Activated gamma-delta T cell treated with Interleukin-2 at 50 U/mL for 16 hours (primary cell): Measurements from ENCODE around the gene HIVEP3.

Experiments
- DNase-seq: peaks from one replicate; pipeline ENCODE4 v3.0.0-alpha.2; 2020

The HIVEP3 gene

DNA sequence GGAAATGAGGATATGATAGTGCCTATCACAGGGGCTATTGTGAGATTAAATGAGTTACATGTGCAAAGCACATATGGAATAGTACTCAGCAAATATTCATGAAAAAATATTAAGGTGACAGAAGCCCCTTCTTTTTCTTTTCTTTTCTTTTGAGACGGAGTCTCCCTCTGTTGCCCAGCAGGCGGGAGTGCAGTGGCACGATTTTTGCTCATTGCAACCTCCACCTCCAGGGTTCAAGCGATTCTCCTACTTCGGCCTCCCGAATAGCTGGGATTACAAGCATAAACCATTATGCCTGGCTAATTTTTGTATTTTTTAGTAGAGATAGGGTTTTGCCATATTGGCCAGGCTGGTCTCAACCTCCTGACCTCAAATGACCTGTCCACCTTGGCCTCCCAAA lies 139.4 kb downstream of the HIVEP3 start:
- no peak for DNase-seq

DNA sequence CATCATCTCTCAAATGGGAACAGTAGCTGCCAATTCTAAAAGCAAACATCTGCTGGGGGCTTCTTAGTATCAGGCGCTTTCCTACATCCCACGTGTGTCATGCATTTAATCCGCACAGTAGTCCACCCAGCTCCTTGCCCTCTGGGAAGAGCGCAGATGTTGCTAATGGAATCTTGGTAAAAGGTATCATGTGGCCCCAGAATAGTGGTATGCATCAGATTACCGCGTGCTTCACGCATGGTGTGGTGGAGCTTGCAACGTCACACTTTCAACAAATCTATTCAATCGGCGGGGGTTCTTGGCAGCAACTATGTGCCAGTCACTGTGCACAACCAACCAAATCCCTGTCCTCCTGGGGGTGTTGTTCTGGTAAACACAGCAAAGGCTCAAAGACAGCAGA lies 141.0 kb downstream of the HIVEP3 start:
- DNase-seq, result no peak

DNA sequence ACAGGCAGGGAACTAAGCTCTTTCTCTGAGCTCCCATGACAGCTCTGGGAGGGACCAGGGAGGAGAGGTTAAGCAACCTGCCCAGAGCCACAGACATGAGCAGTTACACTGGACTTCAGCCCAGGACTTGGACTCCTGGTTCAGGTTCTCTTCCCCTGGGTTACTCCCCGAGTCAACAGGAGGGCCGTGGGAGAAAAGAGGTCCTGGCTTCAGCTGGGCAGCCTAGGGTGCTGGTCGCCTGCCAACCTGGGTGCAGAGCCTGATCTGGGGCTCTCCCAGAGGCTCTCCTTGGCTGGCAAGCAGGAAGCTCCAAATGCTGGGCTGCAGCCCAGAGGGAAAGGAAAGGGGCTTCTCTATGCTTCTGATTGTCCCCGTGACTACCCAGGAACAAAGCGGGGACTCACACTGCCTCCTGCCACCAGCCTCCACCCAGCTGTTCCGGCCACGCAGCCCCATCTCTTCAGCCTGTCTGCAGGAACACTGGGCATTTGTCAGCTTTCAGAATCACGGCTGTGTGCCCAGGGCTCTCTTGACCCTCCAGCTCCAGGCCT lies 141.8 kb downstream of the HIVEP3 start:
- no peak for DNase-seq

DNA sequence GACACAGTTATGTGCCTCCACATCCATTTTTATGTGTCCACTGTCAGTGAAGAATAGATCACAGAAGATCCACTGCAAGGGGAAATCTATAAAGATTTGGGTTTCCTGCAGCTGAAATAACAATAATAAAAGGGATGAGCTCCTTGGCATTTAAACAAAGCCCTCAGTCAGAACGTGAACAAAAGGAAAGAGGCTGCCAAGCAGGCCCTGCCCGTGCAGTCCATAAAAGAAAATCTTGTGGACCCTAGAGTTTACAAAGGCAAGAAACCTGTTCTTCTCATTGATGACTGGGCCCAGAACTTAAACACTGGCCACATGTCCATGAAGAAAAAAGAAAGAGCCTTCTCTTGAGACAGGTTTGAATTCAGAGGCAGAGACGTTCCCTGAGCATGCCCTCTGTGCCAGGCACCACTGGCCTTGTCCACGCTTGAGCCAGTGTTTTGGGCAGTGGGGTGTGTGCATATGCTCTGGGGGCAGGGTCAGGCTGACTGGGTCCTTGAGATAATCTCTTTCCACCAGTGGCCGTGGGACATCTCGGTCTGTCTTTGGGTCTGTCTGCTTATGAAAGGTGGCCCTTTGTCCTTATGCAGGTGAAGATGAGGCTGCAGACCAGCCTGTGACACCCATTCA lies 142.7 kb downstream of the HIVEP3 start:
- no peak for DNase-seq

DNA sequence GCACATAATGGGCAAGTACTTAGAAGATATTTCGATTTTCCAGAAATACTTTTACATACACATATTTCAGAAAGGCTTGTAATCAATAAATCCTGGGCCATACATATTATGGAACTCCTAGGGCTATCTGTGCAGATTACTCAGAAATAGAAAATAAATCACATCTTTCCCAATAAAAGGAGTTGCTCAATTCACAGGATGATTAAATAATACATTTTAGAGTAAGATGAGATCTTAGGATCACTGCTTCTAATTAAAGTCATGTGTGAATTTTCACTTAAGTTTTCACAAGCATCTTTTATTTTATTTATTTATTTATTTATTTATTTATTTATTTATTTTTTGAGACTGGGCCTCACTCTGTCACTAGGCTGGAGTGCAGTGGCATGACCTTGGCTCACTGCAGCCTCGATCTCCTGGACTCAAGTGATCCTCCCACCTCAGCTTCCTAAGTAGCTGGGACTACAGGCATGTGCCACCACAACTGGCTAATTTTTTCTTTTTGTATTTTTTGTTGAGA lies 144.2 kb downstream of the HIVEP3 start:
- no peak for DNase-seq

DNA sequence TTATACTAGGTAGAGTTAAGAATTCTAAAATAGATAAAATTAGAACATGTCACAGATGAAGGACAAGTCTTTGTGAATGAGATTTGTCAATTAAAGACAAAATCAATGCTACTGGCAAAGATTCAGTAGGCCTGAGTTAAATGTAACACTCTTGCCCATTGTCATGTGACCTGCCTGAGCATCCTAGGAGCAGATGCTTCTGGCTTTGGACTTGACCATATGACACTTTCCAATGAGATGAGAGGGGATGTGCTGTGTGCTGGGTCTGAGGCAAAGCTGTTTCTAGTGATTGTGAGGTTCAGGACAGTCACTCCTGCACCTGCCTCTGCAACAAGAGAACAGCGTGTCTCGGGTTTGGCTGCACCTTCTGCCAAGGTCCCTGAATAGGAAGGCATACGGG lies 144.9 kb downstream of the HIVEP3 start:
- no peak for DNase-seq

DNA sequence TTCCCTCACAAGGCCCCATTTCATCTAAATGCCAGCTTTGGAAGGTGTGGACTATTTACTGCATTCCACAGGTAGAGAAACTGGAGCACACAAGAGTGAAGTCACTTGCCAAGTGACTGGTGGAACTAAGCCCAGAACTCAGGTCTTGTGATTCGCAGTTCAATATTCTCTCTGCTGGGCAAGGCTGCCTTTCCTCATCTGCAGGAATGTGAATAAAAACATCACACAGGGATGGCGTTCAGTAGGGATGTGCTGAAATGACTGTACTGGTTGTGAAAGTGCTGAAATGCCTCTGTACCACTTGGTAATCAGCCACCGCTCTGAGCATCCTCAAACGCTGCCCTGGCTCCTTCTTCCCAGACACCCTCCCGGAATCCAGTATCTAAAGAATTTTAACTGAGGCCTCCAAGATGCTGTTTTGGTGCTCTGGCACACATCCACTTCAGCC lies 145.6 kb downstream of the HIVEP3 start:
- DNase-seq, result no peak

DNA sequence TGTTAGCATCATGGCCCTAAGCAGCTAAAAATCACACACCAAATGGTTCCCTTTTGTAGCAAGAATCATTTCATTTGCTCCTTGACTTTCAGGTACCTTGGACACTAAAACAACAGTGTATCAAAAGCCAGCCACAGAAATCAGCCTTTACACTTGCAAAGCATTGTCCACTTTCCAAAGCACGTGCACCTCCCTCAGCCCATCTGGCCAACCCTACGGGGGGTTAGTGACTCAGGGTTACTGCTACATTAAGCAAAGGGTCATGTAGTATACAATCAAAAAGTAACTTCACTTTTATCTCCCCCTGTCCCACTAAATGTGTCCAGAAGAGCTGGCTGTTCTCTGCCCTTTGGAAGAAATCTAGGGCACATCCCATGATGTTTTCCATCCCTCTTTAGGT lies 149.7 kb downstream of the HIVEP3 start:
- no peak for DNase-seq

DNA sequence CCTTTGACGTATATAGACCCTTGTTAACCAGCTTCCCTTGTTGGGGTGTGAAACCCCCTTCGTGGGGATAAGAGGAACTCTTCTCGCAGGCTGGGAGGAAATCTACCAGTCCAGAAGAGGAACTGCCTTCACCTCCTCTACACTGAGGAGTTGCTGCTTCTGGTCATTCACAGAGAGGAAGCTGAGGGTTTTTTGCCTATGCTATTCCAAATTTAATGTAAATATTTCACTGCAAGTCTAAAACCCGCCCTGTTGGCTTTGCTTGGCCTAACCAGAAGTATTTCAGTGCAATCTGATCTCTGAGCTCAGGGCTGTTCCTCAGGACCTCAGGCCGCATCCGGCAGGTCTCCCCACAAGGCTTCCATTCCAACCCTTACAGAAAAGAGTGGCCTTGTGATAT lies 150.1 kb downstream of the HIVEP3 start:
- no peak for DNase-seq

DNA sequence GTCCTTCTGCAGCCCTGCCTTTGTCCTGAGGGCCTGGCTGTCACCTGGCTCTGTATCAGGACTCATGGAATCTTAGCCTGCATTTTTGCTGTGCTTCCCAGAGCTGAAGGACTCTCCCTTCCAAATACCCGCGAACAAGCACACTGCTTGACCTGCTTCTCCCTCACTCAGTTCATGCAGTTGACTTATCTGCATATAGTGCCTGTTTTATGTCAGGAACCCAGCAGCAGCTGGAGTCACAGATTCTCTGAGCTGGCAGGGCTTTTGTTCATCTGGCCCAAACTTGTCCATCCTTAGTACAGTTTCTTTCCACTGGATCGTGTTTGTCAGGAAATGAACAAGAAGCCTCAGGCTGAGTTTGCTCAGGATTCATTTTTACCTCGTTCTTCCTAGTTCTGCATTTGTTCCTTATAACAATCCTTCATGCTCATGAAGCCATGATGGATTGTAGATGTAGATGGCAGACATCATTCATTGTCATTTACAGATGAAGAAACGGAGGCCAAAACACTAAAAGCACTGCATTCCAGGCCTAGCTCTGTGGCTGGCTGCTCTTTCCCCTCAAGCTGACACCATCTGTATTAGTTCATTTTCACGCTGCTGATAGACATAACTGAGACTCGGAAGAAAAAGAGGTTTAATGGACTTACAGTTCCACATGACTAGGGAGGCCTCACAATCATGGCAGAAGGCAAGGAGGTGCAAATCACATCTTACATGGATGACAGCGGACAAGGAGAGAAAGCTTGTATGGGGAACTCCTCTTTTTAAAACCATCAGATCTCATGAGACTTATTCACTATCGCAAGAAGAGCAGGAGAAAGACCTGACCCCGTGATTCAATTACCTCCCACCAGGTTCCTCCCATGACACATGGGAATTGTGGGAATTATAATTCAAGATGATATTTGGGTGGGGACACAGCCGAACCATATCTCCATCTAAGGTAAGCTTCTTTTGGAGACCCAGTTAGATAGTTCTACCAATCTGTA lies 150.9 kb downstream of the HIVEP3 start:
- DNase-seq, result no peak

DNA sequence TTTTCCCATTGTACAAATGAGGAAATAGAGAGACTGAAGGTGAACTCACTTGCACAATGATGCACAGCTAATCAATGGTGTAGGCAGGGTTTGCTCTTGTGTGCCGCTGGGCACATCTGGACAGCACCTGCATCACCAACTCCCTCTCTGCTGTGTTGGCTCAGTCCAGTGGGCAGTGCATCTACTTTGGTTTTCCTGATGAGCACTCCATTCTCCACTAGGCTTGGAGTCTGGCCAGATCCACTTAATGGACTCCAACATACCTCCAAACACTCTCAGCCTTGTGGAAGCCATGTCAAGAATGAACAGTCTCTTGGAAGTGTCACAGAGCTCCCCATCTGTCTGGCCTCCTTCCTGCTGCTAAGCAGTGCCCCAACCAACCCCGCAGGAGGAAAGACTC lies 152.2 kb downstream of the HIVEP3 start:
- no peak for DNase-seq

DNA sequence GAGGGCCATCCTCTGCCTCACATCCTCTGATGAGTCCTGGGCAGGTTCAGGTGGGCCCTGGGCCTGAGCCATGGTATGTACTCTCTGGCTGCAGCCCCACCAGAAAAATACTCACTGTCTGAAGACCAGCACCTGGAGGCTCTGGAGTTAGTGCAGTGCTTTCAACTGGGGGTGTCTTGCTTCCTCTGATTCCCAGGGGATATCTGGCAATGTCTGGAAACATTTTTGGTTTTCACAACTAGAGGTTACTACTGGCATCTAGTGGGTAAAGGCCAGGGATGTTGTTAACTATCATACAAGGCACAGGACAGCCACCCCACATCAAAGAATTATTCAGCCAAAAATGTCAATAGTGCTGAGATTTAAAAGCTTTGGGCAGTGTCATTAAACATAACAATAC lies 152.7 kb downstream of the HIVEP3 start:
- no peak for DNase-seq

DNA sequence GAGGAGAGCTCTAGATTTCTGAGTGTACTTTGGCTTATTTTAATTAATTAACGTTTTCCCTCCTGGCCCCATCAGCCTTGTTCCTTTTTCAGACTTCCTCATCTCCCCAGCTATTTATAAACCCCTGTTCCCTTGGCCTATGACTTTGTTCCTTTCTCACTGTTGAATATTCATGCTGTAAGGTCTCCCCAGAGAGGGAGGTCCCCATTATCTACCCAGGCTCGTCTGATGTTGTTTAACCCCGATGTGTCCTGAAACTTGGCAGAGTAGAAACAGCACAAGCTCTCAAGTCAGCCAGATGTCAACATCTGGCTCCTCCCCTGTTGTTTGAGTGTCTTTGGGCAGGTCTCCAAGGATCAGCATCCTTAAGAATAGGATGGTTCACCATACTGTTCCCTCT lies 153.6 kb downstream of the HIVEP3 start:
- DNase-seq, result no peak

DNA sequence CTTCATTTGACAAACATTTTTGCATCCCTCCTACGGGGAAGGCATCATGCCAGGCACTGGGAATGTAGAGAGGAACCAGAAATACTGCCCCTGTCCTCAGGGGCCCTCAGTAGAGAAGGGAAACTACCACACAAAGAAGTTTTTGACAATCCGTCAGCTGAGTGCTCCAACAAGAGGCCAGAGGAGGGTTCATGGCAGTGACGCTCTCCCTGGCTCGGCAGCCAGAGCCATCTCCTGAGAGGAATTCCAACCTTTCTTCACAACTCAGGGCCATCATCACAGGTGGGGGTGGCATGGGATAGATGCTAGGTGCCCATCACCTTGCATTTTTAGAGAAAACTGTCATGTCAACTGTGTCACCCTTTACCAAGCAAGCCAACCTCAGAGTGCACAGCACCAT lies 154.1 kb downstream of the HIVEP3 start:
- no peak for DNase-seq

DNA sequence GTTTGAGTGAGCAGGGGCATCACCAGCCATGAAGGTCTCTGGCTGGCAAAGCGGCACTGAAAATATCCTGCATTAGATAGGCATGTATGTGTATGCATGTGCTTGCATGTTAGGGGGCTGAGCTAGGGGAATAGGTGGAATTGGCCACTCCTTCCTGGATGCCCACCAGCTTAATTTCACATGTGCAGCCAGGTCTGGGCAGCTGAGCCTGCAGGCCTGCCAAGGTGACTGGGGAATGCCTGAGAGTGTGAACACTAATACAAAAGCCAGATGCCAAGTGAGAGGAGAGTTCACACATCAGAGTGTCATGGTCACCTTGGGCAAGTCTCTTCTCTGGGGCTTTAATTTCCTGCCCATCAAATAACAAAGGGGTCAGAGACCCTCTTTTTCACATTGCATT lies 155.9 kb downstream of the HIVEP3 start:
- DNase-seq, result no peak

DNA sequence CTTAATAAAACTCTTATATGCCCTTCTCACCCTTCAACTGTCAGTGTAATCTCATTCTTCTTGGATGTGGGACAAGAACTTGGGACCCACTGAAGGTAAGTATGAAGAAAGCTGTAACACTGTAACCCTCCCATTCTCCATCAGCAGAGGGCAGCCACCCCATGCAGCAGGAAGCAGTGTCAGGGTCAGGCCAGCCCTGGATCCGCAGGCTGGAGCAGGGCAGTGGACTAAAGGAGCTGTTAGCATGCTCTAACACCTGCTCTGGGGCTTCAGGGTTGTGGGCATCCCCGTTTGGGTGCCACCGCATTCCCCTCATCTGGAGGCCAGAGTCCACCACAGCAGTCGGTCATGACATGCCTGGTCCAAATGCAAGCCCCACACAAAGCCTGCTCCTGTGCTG lies 156.5 kb downstream of the HIVEP3 start:
- DNase-seq, result no peak

DNA sequence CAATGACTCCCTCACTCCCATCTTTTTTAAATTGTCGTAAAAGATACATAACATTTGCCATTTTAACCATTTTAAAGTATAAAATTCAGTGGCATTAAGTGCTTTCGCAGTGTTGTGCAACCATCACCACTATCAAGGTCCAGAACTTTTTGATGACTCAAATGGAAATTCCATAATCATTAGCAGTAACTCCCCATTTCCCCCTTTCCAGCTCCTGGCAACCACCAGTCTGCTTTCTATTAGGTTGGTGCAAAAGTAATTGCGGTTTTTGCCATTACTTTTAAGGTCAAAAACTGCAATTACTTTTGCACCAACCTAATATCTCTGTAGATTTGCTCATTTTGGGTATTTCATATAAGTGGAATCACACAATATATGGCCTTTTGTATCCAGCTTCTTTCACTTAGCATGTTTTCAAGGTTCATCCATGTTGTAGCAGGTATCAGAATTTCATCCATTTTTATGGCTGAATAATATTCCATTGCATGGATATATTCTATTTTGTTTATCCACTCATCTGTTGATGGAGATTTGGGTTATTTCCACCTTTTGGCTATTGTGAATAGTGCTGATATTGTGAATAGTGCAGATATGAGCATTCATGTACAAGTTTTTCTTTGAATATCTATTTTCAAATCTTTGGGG lies 159.7 kb downstream of the HIVEP3 start:
- no peak for DNase-seq

DNA sequence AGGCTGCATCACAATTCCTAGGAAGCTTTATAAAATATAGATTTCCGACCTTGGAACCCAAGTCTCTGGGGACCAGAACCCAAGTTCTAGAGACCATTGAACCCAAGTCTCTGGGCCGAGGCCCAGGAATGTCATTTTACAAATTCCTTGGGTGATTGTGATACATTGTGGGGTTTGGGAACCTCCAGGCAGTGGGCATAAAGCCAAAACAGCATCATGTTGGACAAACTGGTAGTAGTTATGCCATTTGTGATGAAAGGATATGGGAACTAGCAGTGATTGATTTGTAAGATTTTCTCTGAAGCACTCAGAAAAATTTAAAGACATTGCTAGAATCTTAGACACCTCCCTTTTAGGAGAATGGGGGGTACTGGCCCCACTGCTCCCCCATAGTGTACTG lies 160.2 kb downstream of the HIVEP3 start:
- DNase-seq, result no peak

DNA sequence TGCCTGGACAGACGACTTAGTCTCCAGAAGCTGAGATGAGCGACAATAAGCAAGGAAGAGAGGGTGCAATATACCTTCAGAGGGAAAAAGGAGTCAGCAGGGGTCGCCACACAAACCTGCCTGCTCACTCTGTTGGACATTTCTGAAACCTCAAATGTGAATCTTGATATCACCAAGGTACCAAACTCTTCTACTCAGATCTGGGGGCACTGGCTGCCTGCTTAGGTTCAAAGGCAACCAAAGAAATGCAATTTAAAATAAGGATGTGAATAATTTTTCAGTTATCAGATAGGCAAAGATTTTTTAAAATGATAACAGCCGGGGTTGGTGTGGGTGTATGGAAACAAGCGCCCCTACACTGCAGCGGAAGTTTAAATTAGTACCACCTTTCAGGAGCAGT lies 164.2 kb downstream of the HIVEP3 start:
- DNase-seq, result peak; percentile 12

DNA sequence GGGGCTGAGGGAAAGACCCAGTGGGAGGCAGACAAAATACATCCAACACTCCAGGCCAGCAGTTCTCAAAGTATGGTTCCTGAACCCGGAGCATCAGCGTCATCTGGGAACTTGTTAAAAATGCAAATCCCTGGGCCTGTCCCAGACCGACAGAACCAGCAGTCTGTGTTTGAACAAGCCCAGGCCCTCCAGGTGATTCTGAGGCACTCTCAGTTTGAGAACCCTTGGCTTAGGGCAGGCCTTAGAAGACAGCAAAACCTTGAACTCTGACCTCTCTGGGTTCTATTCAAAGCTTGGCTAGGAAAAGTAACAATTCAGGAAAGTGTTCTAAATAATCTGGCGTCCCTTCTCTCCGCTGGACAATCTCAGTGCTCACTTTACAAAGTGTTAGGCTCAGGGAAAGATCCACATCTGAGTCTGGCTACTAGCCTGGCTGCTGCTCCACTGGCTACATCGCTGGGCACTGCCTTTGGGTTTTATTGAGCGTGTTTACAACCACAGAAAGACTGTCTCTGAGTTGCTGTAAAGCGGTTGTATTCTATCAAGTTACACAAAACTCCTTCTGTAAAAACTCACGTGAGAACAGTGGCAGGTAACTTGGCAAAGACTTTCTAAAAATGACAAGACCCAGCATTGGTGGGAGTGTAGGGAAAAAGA lies 166.1 kb downstream of the HIVEP3 start:
- DNase-seq, result no peak

DNA sequence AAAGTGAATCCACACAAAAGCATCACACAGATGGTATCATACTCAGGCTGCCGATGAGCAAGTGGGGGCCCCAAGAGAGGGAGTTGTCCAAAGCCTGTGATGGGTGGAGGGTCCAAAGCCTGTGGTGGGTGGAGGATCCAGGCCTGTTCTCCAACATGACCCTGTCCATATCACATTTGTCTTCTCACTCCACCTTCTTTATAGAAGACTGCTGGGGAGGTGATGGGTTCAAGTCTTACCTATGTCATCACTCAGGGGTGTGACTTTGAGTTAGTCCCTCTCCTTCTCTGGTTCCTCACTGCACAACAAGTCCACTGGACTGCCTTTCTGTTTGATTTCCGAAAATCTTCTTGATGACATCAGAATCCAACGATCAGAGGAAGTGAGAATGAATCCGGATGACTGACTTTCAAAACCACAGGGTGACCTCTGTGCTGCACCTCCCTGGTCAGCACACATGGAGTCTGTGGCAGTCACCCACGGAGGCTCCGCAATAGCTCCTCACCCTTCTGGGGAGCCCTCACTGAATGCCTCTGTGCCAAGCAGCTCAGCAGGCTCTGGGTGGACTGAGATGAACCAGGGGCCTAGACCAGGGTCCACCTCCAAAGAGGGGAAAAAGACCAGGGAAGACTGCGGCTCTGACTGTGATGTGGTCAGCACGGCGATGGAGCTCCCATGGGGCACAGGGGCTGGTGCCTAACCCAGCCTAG lies 166.8 kb downstream of the HIVEP3 start:
- DNase-seq, result no peak
